NCI-H1092 (cell line): ENCODE results near the gene TXNDC2.

Source experiments
- DNase-seq: peaks from one replicate; lab custom pipeline; 2025; lab: John Stamatoyannopoulos, UW

The TXNDC2 gene

DNA sequence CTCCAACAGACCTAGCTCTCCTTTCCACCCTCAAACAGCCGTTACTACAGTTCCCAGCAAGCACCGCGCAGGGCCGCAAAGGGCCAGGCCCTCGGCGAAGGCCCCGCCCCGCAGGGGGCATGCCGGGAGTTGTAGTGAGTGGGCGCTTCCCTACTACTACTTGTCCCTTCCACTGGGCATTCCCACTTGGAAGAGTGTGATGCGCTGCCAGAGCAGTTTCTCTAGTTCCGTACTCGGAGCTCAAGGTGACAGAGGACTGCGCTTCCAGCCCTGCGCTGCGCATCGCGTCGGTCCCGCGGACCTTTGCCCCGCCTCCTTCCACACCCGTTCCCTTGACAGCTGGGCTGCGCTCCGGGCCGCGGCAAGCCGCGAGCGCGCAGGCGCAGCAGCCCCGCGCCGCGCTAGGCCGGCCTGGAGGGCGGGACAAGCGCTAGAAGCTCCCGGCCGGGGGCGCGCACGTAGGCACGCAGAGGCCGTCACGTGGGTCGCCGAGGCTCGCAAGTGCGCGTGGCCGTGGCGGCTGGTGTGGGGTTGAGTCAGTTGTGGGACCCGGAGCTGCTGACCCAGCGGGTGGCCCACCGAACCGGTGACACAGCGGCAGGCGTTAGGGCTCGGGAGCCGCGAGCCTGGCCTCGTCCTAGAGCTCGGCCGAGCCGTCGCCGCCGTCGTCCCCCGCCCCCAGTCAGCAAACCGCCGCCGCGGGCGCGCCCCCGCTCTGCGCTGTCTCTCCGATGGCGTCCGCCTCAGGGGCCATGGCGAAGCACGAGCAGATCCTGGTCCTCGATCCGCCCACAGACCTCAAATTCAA lies 28.0 kb downstream of the TXNDC2 start, which contains the start of gene VAPA:
Gene VAPA (plus strand): TSS at position 491 of the 808 bp plus-strand sequence. CDS start 241 bp downstream, at position 732.
- DNase-seq = peak; percentile 88

DNA sequence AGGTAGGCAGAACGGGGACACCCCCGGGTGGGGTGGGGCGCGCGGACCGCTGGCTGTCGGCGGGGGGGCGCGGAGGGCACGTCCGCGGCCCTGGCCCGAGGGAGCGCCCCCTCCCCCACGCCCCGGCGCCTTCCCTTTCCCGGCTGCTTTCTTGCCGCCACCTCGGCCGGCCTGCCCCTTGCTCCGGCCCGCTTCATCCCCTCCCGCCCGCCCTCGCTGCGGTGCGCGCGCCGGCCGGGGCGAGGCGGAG lies 28.5 kb downstream of the TXNDC2 start:
- DNase-seq = no peak

DNA sequence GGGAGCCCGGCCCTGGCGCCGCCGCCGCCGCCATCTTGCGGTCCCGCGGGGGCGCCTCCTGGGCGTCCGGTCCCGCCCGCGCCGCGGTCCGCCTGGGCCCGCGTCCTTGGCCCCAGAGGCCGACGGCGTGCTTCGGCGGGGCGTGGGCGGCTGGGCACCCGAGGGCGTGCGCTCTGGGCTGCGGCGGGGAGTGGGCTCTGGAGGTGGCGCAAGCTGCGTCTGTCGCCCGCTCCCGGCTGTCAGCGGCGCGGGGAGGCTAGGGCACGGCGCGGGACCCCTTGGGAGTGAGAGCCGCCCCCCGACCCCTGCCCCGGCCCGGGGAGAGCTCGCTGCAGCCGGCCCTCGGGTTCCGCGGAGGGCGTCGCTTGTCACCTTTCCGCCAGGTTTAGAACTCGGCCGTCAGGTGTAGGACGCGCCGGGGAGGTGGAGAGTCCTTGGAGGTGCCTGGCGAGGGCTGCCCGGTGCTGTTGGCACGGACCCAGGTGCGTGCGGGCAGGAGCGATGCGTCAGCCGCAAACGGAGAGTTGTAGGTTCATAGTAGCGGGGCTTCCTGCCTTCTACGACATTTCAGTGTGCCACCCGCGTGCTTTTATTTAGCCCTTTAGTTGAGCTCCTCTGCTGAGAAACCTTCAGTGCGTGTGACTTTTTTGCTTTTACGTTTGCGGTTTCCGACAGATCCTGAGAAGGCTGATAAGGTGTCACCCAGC lies 29.0 kb downstream of the TXNDC2 start:
- peak; percentile 8 for DNase-seq

DNA sequence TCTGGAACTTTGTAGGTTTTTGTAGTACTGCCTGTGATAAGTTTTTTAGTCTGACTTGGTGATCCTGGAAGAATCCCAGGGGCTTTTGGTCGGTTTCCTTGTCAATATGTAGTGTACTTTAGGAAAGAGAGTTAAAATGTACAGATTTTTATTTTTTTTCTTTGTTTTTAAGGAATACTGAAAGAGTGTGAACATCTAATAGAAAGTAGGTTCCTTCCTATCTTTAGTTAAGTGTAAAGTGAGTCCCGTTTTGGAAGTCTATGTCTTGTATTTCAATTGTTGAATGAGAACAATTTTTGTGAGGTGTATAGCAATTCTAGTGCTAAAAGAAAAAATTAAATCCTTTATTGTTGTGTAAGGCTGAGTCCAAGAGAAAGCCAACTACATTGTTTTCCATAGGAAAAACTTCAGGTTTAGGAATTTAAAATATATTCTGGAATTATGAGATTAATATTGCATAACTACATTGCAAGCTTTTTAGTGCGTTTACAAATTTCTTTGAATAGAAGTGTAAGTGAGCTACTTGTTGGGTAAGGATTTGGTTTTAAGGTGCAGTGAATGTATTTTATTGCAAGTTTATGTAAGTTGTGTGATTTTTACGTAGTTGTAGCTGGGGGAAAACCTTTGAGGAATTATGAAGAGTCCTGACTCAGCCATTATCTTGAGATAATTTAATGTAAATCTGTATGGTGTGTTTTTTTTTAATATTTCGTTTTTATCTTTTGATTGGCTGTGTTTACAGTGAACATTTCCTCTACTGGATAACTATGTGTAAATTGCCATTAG lies 29.7 kb downstream of the TXNDC2 start:
- no peak for DNase-seq

- no peak for DNase-seq
Measured at GRCh38 chr18:9916077-9916639, 30.4 kb downstream of the TXNDC2 start.

DNA sequence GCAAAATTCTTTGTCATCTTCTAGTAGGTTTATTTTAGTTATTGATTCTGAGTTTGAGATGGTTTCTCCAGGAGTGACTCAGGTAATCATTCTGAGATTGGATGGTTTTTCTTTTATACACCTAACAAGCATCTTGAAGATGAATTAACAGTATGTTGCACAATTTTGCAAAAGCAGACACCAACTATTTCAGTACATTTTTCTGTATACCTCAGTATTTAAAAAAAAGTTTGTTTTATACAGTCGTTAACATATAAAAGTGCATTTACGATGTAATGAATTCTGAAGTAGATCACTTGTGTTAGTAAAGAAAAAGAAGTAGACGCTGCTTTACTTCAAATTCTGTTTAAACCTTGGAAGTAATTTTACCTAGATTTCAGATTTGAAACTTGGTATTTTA lies 31.0 kb downstream of the TXNDC2 start:
- DNase-seq = no peak

GRCh38 chr18:9918016-9918680 lies 32.4 kb downstream of the TXNDC2 start:
- no peak for DNase-seq

- no peak for DNase-seq
Measured at GRCh38 chr18:9919564-9920232, 33.9 kb downstream of the TXNDC2 start.

DNA sequence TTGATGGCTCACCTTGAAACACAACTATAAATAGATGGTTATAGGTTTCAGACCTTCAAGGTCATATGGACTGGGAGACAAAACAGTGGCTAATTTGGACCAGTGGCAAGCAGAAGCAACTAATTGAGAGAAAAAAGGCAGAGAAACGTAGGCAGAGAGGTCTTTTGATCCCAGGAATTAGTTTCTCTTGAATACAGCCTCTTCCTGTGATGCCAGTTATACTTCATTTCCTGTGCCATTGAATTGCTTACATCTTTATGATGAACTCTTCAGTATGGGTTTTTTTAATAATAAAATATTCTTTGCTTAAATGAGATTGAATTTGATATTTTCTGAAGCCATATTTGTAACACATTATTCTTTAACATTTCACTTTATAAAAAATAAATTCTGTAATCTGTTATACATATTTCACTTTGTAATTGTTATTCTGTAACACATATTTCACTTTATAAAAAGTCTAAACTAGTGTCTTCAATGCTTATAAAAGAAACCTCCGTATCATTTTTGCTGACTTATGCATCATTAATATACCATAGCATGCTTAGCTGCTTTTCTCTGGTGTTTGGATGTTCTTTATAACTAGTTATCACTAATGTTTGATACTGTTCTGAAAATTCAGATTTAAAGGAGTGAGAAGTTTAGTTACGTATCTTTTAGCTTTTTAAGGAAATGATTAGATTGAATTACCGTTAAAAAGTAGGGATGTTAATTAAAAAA lies 37.0 kb downstream of the TXNDC2 start:
- no peak for DNase-seq

GRCh38 chr18:9924371-9924943 lies 38.7 kb downstream of the TXNDC2 start:
- no peak for DNase-seq

GRCh38 chr18:9925369-9925768 lies 39.6 kb downstream of the TXNDC2 start:
- DNase-seq = no peak

DNA sequence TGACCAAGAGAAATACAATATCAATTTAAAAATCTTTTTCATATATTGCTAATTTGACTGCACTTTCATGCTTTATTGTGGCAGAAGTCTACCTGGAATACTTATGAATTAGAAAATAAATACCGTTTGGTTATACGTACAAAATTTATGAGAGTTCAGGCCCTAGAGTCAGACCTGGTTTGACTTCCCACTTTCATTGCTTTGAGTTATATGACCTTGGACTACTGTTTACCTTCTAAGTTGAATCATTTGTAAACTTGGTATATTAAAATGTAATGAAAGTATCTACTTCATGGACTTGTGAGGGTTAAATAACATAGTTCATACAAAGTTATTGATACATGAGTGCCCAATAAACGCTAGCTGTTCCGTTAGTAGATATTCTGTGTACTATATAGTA lies 40.0 kb downstream of the TXNDC2 start:
- DNase-seq = no peak

GRCh38 chr18:9926223-9926894 lies 40.6 kb downstream of the TXNDC2 start:
- DNase-seq = no peak

DNA sequence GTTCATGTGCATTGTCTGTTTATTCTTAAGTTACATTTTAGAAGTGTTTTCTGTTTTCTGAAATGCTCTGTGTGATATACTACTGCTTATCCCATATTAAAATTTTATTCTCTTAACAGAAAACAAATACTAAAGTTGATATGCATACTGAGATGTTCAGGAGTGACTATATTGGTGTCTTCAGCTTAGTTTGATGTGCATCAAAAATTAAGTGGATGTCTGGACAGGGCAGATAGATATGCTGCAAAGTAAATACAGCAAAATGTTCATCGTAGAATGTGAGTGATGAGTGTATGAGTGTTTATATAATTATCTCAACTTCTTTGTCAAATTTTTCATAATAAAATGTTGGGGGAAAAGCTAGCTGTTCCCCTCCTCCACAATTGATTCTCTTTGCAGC lies 41.2 kb downstream of the TXNDC2 start:
- no peak for DNase-seq

GRCh38 chr18:9927392-9928063 lies 41.8 kb downstream of the TXNDC2 start:
- DNase-seq = no peak

DNA sequence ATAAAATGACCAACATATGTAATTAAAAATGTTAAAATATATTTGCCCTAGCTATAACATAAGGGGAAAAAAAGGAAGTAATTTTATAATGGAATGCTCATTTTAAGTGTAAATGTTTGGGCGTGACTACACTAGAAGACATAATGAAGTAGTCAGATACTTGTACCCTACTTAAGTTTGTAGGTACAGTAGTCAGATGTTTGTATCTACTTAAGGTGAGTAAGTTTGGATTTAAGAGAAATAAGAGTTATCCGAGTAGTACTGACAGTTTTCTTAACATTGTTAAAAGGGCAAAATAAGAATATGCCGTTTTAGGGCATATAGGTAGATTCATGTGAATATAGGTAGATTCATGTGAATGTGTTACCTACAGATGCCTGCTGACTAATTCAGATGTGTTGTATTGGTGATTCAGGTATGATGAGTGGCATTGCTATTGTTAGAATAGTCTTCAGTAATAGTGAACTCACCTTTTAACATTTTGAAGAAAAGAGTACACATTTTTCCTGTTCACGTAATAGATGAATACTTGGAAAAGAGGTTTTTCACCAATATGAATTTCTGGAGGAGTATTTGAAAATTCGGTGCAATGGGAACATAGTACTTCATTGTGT lies 43.0 kb downstream of the TXNDC2 start:
- DNase-seq = no peak

GRCh38 chr18:9930299-9930884 lies 44.6 kb downstream of the TXNDC2 start:
- no peak for DNase-seq

DNA sequence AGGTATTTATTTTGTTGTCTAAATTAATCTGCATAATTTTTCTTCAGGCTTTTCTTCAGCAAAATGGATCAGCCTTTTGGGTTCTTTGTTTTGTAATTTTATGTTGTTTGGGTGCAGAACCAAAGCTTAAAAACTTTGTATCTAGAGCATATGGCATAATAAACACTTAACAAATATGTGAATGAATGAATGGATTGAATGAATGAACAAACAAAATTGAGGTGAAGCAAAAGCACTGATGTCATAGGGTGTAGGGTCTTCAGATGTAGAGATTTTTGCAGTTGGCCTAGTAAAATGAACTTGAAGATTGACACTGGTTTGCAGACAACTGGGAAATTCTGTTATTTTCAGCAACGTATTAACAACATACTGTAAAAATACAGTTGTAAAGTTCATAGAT lies 45.4 kb downstream of the TXNDC2 start:
- no peak for DNase-seq
